Measurements from ENCODE around the gene PABPC1L.

Gene PABPC1L

GRCh38 chr20:44970243-44970757, 60.4 kb downstream of the PABPC1L start:
- Histone ChIP-seq H3K4me2 (ENCODE audit: low read length) (peak overlapping the region; percentile 13), H3K27me3 (ENCODE audit: control insufficient read depth, insufficient read depth, low read length) (no peaks in the 10 kb centered on the region), H3K4me3 (ENCODE audit: low read length) (no peak overlapping the region), H3K4me1 (ENCODE audit: control insufficient read depth, insufficient read depth, low read length) (peaks cover 49% of the 10 kb centered on the region), H3K9me3 (replicated peaks; ENCODE audit: low read length) (no peaks in the 10 kb centered on the region), H3K9ac (ENCODE audit: low read depth, low read length) (no peak overlapping the region), H3K36me3 (ENCODE audit: insufficient read depth, low read length) (peaks cover 23% of the 10 kb centered on the region)

GRCh38 chr20:44973053-44973452, 63.2 kb downstream of the PABPC1L start:
- H3K4me3 ChIP-seq (ENCODE audit: low read length) = no peak overlapping the region
- no peaks in the 10 kb centered on the region for H3K27me3 ChIP-seq (ENCODE audit: control insufficient read depth, insufficient read depth, low read length)
- H3K9me3 ChIP-seq (replicated peaks; ENCODE audit: low read length) = no peaks in the 10 kb centered on the region
- H3K9ac ChIP-seq (ENCODE audit: low read depth, low read length) = no peak overlapping the region
- peak overlapping the region; percentile 39 for H3K4me2 ChIP-seq (ENCODE audit: low read length)
- H3K36me3 ChIP-seq (ENCODE audit: insufficient read depth, low read length) = peaks cover 36% of the 10 kb centered on the region
- H3K4me1 ChIP-seq (ENCODE audit: control insufficient read depth, insufficient read depth, low read length) = peaks cover 37% of the 10 kb centered on the region

- Histone ChIP-seq H3K9ac (ENCODE audit: low read depth, low read length) (no peak overlapping the region), H3K4me2 (ENCODE audit: low read length) (no peak overlapping the region), H3K27me3 (ENCODE audit: control insufficient read depth, insufficient read depth, low read length) (no peaks in the 10 kb centered on the region), H3K9me3 (replicated peaks; ENCODE audit: low read length) (no peaks in the 10 kb centered on the region), H3K4me1 (ENCODE audit: control insufficient read depth, insufficient read depth, low read length) (peaks cover 24% of the 10 kb centered on the region), H3K4me3 (ENCODE audit: low read length) (no peak overlapping the region), H3K36me3 (ENCODE audit: insufficient read depth, low read length) (peaks cover 54% of the 10 kb centered on the region)
These were observed 66.8 kb downstream of the PABPC1L start for GRCh38 chr20:44976698-44977097.

GRCh38 chr20:44979090-44979621, 69.3 kb downstream of the PABPC1L start:
- H3K36me3 ChIP-seq (ENCODE audit: insufficient read depth, low read length) = peaks cover 56% of the 10 kb centered on the region
- no peak overlapping the region for H3K9ac ChIP-seq (ENCODE audit: low read depth, low read length)
- H3K27me3 ChIP-seq (ENCODE audit: control insufficient read depth, insufficient read depth, low read length) = no peaks in the 10 kb centered on the region
- no peaks in the 10 kb centered on the region for H3K9me3 ChIP-seq (replicated peaks; ENCODE audit: low read length)
- H3K4me1 ChIP-seq (ENCODE audit: control insufficient read depth, insufficient read depth, low read length) = peaks cover 12% of the 10 kb centered on the region
- H3K4me3 ChIP-seq (ENCODE audit: low read length) = no peak overlapping the region
- no peak overlapping the region for H3K4me2 ChIP-seq (ENCODE audit: low read length)

GRCh38 chr20:44981736-44982406, 72.0 kb downstream of the PABPC1L start:
- H3K9me3 ChIP-seq (replicated peaks; ENCODE audit: low read length) = no peaks in the 10 kb centered on the region
- no peaks in the 10 kb centered on the region for H3K27me3 ChIP-seq (ENCODE audit: control insufficient read depth, insufficient read depth, low read length)
- peaks cover 9% of the 10 kb centered on the region for H3K4me1 ChIP-seq (ENCODE audit: control insufficient read depth, insufficient read depth, low read length)
- H3K4me3 ChIP-seq (ENCODE audit: low read length) = no peak overlapping the region
- H3K36me3 ChIP-seq (ENCODE audit: insufficient read depth, low read length) = peaks cover 51% of the 10 kb centered on the region
- no peak overlapping the region for H3K4me2 ChIP-seq (ENCODE audit: low read length)
- H3K9ac ChIP-seq (ENCODE audit: low read depth, low read length) = no peak overlapping the region

- Histone ChIP-seq H3K36me3 (ENCODE audit: insufficient read depth, low read length) (peaks cover 52% of the 10 kb centered on the region), H3K4me3 (ENCODE audit: low read length) (no peak overlapping the region), H3K4me2 (ENCODE audit: low read length) (no peak overlapping the region), H3K9me3 (replicated peaks; ENCODE audit: low read length) (no peaks in the 10 kb centered on the region), H3K4me1 (ENCODE audit: control insufficient read depth, insufficient read depth, low read length) (peaks cover 5% of the 10 kb centered on the region), H3K9ac (ENCODE audit: low read depth, low read length) (no peak overlapping the region), H3K27me3 (ENCODE audit: control insufficient read depth, insufficient read depth, low read length) (no peaks in the 10 kb centered on the region)
These were observed 73.3 kb downstream of the PABPC1L start for GRCh38 chr20:44983093-44983674.

- Histone ChIP-seq H3K4me2 (ENCODE audit: low read length) (no peak overlapping the region), H3K9me3 (replicated peaks; ENCODE audit: low read length) (no peaks in the 10 kb centered on the region), H3K9ac (ENCODE audit: low read depth, low read length) (no peak overlapping the region), H3K36me3 (ENCODE audit: insufficient read depth, low read length) (peaks cover 26% of the 10 kb centered on the region), H3K4me3 (ENCODE audit: low read length) (no peak overlapping the region), H3K4me1 (ENCODE audit: control insufficient read depth, insufficient read depth, low read length) (peaks cover 22% of the 10 kb centered on the region), H3K27me3 (ENCODE audit: control insufficient read depth, insufficient read depth, low read length) (no peaks in the 10 kb centered on the region)
These were observed 78.8 kb downstream of the PABPC1L start for GRCh38 chr20:44988631-44989171.
